ENCODE results near the gene EIF2S1.
A peak's percentile ranks its signal among the peaks of the same experiment; 100 is the strongest.
"Not testable (repeated sequence)": the region's sequence is repeated elsewhere in the genome, so short reads cannot be mapped to it uniquely, and the experiment has no call there.

The EIF2S1 gene

GRCh38 chr14:67359775-67360469 lies at the start of gene EIF2S1, which contains the start of gene ATP6V1D:
Gene EIF2S1 (plus strand): TSS chr14:67360328. CDS start chr14:67364768, 4,440 bp downstream.
Gene ATP6V1D (minus strand): TSS chr14:67359804. CDS start chr14:67359698, 106 bp downstream.
- Histone ChIP-seq H3K4me1 (ENCODE audit: control insufficient read depth, insufficient read depth, low read length) (peaks cover 5% of the 10 kb centered on the region), H3K9me3 (ENCODE audit: control insufficient read depth in 2 of 2, low read length in 2 of 2) (no peaks in the 10 kb centered on the region), H3K4me3 (ENCODE audit: low read length in 2 of 2) (peak within 1 kb of the TSS; percentile 89 to 96), H3K27ac (ENCODE audit: low read length) (peak within 1 kb of the TSS; percentile 94), H3K9ac (ENCODE audit: low read length in 2 of 2) (peak within 1 kb of the TSS; percentile 81 to 97), H3K36me3 (ENCODE audit: control insufficient read depth in 2 of 2, insufficient read depth in 2 of 2, low read length in 2 of 2) (peaks cover 2% of the 10 kb centered on the region in 2 donors), H3K27me3 (ENCODE audit: control insufficient read depth in 1 of 2, insufficient read depth in 2 of 2, low read length in 2 of 2) (no peaks in the 10 kb centered on the region)

GRCh38 chr14:67311868-67312267 lies 48.3 kb upstream of the EIF2S1 start:
- Histone ChIP-seq H3K36me3 (ENCODE audit: control insufficient read depth in 2 of 2, insufficient read depth in 2 of 2, low read length in 2 of 2) (peaks cover 5 to 14% of the 10 kb centered on the region in 2 donors), H3K27ac (ENCODE audit: low read length) (no peak overlapping the region)

GRCh38 chr14:67313153-67313552 lies 47.0 kb upstream of the EIF2S1 start:
- Histone ChIP-seq H3K4me1 (ENCODE audit: control insufficient read depth, insufficient read depth, low read length) (no peaks in the 10 kb centered on the region), H3K9ac (ENCODE audit: low read length in 2 of 2) (no peak overlapping the region), H3K27me3 (ENCODE audit: control insufficient read depth in 1 of 2, insufficient read depth in 2 of 2, low read length in 2 of 2) (no peaks in the 10 kb centered on the region), H3K36me3 (ENCODE audit: control insufficient read depth in 2 of 2, insufficient read depth in 2 of 2, low read length in 2 of 2) (peaks cover 5 to 14% of the 10 kb centered on the region in 2 donors), H3K4me3 (ENCODE audit: low read length in 2 of 2) (no peak overlapping the region), H3K27ac (ENCODE audit: low read length) (no peak overlapping the region), H3K9me3 (ENCODE audit: control insufficient read depth in 2 of 2, low read length in 2 of 2) (no peaks in the 10 kb centered on the region)

More at GRCh38 chr14:67311868-67312267, 48.3 kb upstream of the EIF2S1 start:
- H3K4me3 ChIP-seq (ENCODE audit: low read length in 2 of 2) = no peak overlapping the region
- H3K9ac ChIP-seq (ENCODE audit: low read length in 2 of 2) = no peak overlapping the region
- H3K4me1 ChIP-seq (ENCODE audit: control insufficient read depth, insufficient read depth, low read length) = no peaks in the 10 kb centered on the region
- no peaks in the 10 kb centered on the region for H3K27me3 ChIP-seq (ENCODE audit: control insufficient read depth in 1 of 2, insufficient read depth in 2 of 2, low read length in 2 of 2)
- H3K9me3 ChIP-seq (ENCODE audit: control insufficient read depth in 2 of 2, low read length in 2 of 2) = no peaks in the 10 kb centered on the region

- Histone ChIP-seq H3K27ac (ENCODE audit: low read length) (no peak overlapping the region), H3K9ac (ENCODE audit: low read length in 2 of 2) (no peak overlapping the region), H3K27me3 (ENCODE audit: control insufficient read depth in 1 of 2, insufficient read depth in 2 of 2, low read length in 2 of 2) (no peaks in the 10 kb centered on the region), H3K4me1 (ENCODE audit: control insufficient read depth, insufficient read depth, low read length) (no peaks in the 10 kb centered on the region), H3K9me3 (ENCODE audit: control insufficient read depth in 2 of 2, low read length in 2 of 2) (no peaks in the 10 kb centered on the region), H3K36me3 (ENCODE audit: control insufficient read depth in 2 of 2, insufficient read depth in 2 of 2, low read length in 2 of 2) (peaks cover 14 to 17% of the 10 kb centered on the region in 2 donors), H3K4me3 (ENCODE audit: low read length in 2 of 2) (no peak overlapping the region)
Measured at GRCh38 chr14:67317822-67318221, 42.3 kb upstream of the EIF2S1 start.

GRCh38 chr14:67319142-67319541 lies 41.0 kb upstream of the EIF2S1 start:
- Histone ChIP-seq H3K9me3 (ENCODE audit: control insufficient read depth in 2 of 2, low read length in 2 of 2) (no peaks in the 10 kb centered on the region), H3K4me1 (ENCODE audit: control insufficient read depth, insufficient read depth, low read length) (no peaks in the 10 kb centered on the region), H3K27ac (ENCODE audit: low read length) (no peak overlapping the region), H3K9ac (ENCODE audit: low read length in 2 of 2) (no peak overlapping the region), H3K27me3 (ENCODE audit: control insufficient read depth in 1 of 2, insufficient read depth in 2 of 2, low read length in 2 of 2) (no peaks in the 10 kb centered on the region), H3K36me3 (ENCODE audit: control insufficient read depth in 2 of 2, insufficient read depth in 2 of 2, low read length in 2 of 2) (peaks cover 11 to 17% of the 10 kb centered on the region in 2 donors), H3K4me3 (ENCODE audit: low read length in 2 of 2) (no peak overlapping the region)

GRCh38 chr14:67329666-67330065 lies 30.5 kb upstream of the EIF2S1 start:
- H3K27me3 ChIP-seq (ENCODE audit: control insufficient read depth in 1 of 2, insufficient read depth in 2 of 2, low read length in 2 of 2) = not testable (repeated sequence)
- H3K36me3 ChIP-seq (ENCODE audit: control insufficient read depth in 2 of 2, insufficient read depth in 2 of 2, low read length in 2 of 2) = peaks cover 17 to 21% of the 10 kb centered on the region in 2 donors

GRCh38 chr14:67331368-67332125 lies 28.6 kb upstream of the EIF2S1 start:
- H3K27me3 ChIP-seq (ENCODE audit: control insufficient read depth in 1 of 2, insufficient read depth in 2 of 2, low read length in 2 of 2) = no peaks in the 10 kb centered on the region
- H3K4me1 ChIP-seq (ENCODE audit: control insufficient read depth, insufficient read depth, low read length) = no peaks in the 10 kb centered on the region
- no peaks in the 10 kb centered on the region for H3K9me3 ChIP-seq (ENCODE audit: control insufficient read depth in 2 of 2, low read length in 2 of 2)
- no peak overlapping the region for H3K27ac ChIP-seq (ENCODE audit: low read length)
- H3K4me3 ChIP-seq (ENCODE audit: low read length in 2 of 2) = no peak overlapping the region
- H3K36me3 ChIP-seq (ENCODE audit: control insufficient read depth in 2 of 2, insufficient read depth in 2 of 2, low read length in 2 of 2) = peaks cover 21 to 37% of the 10 kb centered on the region in 2 donors
- no peak overlapping the region for H3K9ac ChIP-seq (ENCODE audit: low read length in 2 of 2)

More at GRCh38 chr14:67329666-67330065, 30.5 kb upstream of the EIF2S1 start:
- H3K4me3 ChIP-seq (ENCODE audit: low read length in 2 of 2); H3K4me1 ChIP-seq (ENCODE audit: control insufficient read depth, insufficient read depth, low read length); H3K27ac ChIP-seq (ENCODE audit: low read length); H3K9me3 ChIP-seq (ENCODE audit: control insufficient read depth in 2 of 2, low read length in 2 of 2); H3K9ac ChIP-seq (ENCODE audit: low read length in 2 of 2): not testable (repeated sequence)

GRCh38 chr14:67332468-67332867 lies 27.7 kb upstream of the EIF2S1 start:
- H3K4me3 ChIP-seq (ENCODE audit: low read length in 2 of 2) = no peak overlapping the region
- H3K9me3 ChIP-seq (ENCODE audit: control insufficient read depth in 2 of 2, low read length in 2 of 2) = no peaks in the 10 kb centered on the region
- H3K27ac ChIP-seq (ENCODE audit: low read length) = no peak overlapping the region
- no peaks in the 10 kb centered on the region for H3K4me1 ChIP-seq (ENCODE audit: control insufficient read depth, insufficient read depth, low read length)
- H3K36me3 ChIP-seq (ENCODE audit: control insufficient read depth in 2 of 2, insufficient read depth in 2 of 2, low read length in 2 of 2) = peaks cover 25 to 42% of the 10 kb centered on the region in 2 donors
- no peaks in the 10 kb centered on the region for H3K27me3 ChIP-seq (ENCODE audit: control insufficient read depth in 1 of 2, insufficient read depth in 2 of 2, low read length in 2 of 2)
- H3K9ac ChIP-seq (ENCODE audit: low read length in 2 of 2) = no peak overlapping the region

GRCh38 chr14:67335781-67336180 lies 24.3 kb upstream of the EIF2S1 start:
- Histone ChIP-seq H3K9me3 (ENCODE audit: control insufficient read depth in 2 of 2, low read length in 2 of 2) (no peaks in the 10 kb centered on the region), H3K27me3 (ENCODE audit: control insufficient read depth in 1 of 2, insufficient read depth in 2 of 2, low read length in 2 of 2) (no peaks in the 10 kb centered on the region), H3K4me1 (ENCODE audit: control insufficient read depth, insufficient read depth, low read length) (no peaks in the 10 kb centered on the region), H3K27ac (ENCODE audit: low read length) (no peak overlapping the region), H3K36me3 (ENCODE audit: control insufficient read depth in 2 of 2, insufficient read depth in 2 of 2, low read length in 2 of 2) (peaks cover 40 to 61% of the 10 kb centered on the region in 2 donors), H3K9ac (ENCODE audit: low read length in 2 of 2) (no peak overlapping the region), H3K4me3 (ENCODE audit: low read length in 2 of 2) (no peak overlapping the region)

- H3K9me3 ChIP-seq (ENCODE audit: control insufficient read depth in 2 of 2, low read length in 2 of 2); H3K27ac ChIP-seq (ENCODE audit: low read length); H3K4me3 ChIP-seq (ENCODE audit: low read length in 2 of 2); H3K4me1 ChIP-seq (ENCODE audit: control insufficient read depth, insufficient read depth, low read length); H3K27me3 ChIP-seq (ENCODE audit: control insufficient read depth in 1 of 2, insufficient read depth in 2 of 2, low read length in 2 of 2); H3K9ac ChIP-seq (ENCODE audit: low read length in 2 of 2): not testable (repeated sequence)
- H3K36me3 ChIP-seq (ENCODE audit: control insufficient read depth in 2 of 2, insufficient read depth in 2 of 2, low read length in 2 of 2) = peaks cover 39 to 43% of the 10 kb centered on the region in 2 donors
Measured at GRCh38 chr14:67341231-67341630, 18.9 kb upstream of the EIF2S1 start.
